HEK293 (cell line): ENCODE data around the gene GREB1L.

Experiments used
- CTCF ChIA-PET: fragments of 350-600 bp; formaldehyde crosslinking; extraction: SDS; loops from one replicate; lab custom pipeline; 2021; ENCODE audit warnings: antibody characterized with exemption; lab: Yijun Ruan, JAX
- POLR2A ChIA-PET: fragments of 300-600 bp; formaldehyde crosslinking; extraction: SDS; loops from one replicate; lab custom pipeline; 2020; ENCODE audit warnings: antibody characterized with exemption, inconsistent platforms; lab: Yijun Ruan, JAX
- H3K27ac ChIP-seq: fragments of 200-500 bp; sonication (Bioruptor generic); 2 replicates; pipeline ENCODE4 v1.5.1; 2014; ENCODE audit warnings: low read depth, low read length, control low read depth, inconsistent platforms; ENCODE audit errors: extremely low read depth
- H3K36me3 ChIP-seq, 2 experiments: fragments of 200-500 bp in 1 of 2; sonication (Bioruptor generic) in 1 of 2; 1 replicate in 1 of 2; 2 replicates in 1 of 2; pipeline ENCODE4 v1.5.1; 2014 to 2017; ENCODE audit warnings: inconsistent platforms in 2 of 2, low read length in 2 of 2; ENCODE audit not compliant: control insufficient read depth in 2 of 2, insufficient read depth in 1 of 2
- H3K4me1 ChIP-seq: fragments of 200-500 bp; sonication (Bioruptor generic); 2 replicates; pipeline ENCODE4 v1.5.1; 2014; ENCODE audit warnings: mild to moderate bottlenecking, low read length, inconsistent platforms; ENCODE audit not compliant: control insufficient read depth, insufficient read depth
- H3K4me3 ChIP-seq: 2 replicates; pipeline ENCODE4 v1.5.1; 2011; ENCODE audit warnings: low read depth, mild to moderate bottlenecking, control low read depth, low read length, moderate library complexity
- H3K9me3 ChIP-seq: fragments of 200-500 bp; sonication (Bioruptor generic); 2 replicates; pipeline ENCODE4 v1.5.1; 2014; ENCODE audit warnings: low read depth, low read length, inconsistent platforms; ENCODE audit not compliant: control insufficient read depth, insufficient read depth
- HOXA7 ChIP-seq: sonication (generic); formaldehyde crosslinking; IDR thresholded peaks from 2 replicates; pipeline ENCODE4 v1.8.1; 2022; ENCODE audit warnings: missing genetic modification reagents, borderline replicate concordance
- SALL2 ChIP-seq: fragments of 450-650 bp; formaldehyde crosslinking; IDR thresholded peaks from 2 replicates; pipeline ENCODE4 v1.5.0; 2017; ENCODE audit warnings: missing biosample characterization, mild to moderate bottlenecking, missing genetic modification characterization, borderline replicate concordance
- SCRT1 ChIP-seq: fragments of 450-650 bp; formaldehyde crosslinking; IDR thresholded peaks from 2 replicates; pipeline ENCODE4 v1.5.1; 2016; ENCODE audit warnings: missing biosample characterization, missing genetic modification characterization, borderline replicate concordance
- SCRT2 ChIP-seq: fragments of 450-650 bp; formaldehyde crosslinking; IDR thresholded peaks from 2 replicates; pipeline ENCODE4 v1.5.1; 2016; ENCODE audit warnings: missing biosample characterization, missing genetic modification characterization
- ZBTB20 ChIP-seq: fragments of 450-650 bp; formaldehyde crosslinking; IDR thresholded peaks from 2 replicates; pipeline ENCODE4 v1.5.1; 2016; ENCODE audit warnings: missing biosample characterization, missing genetic modification characterization
- ZFP41 ChIP-seq: fragments of 450-650 bp; formaldehyde crosslinking; IDR thresholded peaks from 2 replicates; pipeline ENCODE4 v1.5.1; 2016; ENCODE audit warnings: missing biosample characterization, missing genetic modification characterization, borderline replicate concordance
- ZNF140 ChIP-seq: fragments of 450-650 bp; formaldehyde crosslinking; IDR thresholded peaks from 2 replicates; pipeline ENCODE4 v1.5.1; 2016; ENCODE audit warnings: missing biosample characterization, missing genetic modification characterization
- ZNF175 ChIP-seq: fragments of 450-650 bp; formaldehyde crosslinking; IDR thresholded peaks from 2 replicates; pipeline ENCODE4 v1.5.1; 2016; ENCODE audit warnings: missing biosample characterization, missing genetic modification characterization
- ZNF19 ChIP-seq: fragments of 450-650 bp; formaldehyde crosslinking; IDR thresholded peaks from 2 replicates; pipeline ENCODE4; 2016; ENCODE audit warnings: missing biosample characterization, missing genetic modification characterization, low read depth
- ZNF202 ChIP-seq: fragments of 450-650 bp; formaldehyde crosslinking; IDR thresholded peaks from 2 replicates; pipeline ENCODE4 v1.5.1; 2016; ENCODE audit warnings: missing biosample characterization, missing genetic modification characterization, borderline replicate concordance
- ZNF24 ChIP-seq: fragments of 450-650 bp; formaldehyde crosslinking; IDR thresholded peaks from 2 replicates; pipeline ENCODE4 v1.5.1; 2016; ENCODE audit warnings: missing biosample characterization, missing genetic modification characterization
- ZNF311 ChIP-seq: fragments of 450-650 bp; formaldehyde crosslinking; IDR thresholded peaks from 2 replicates; pipeline ENCODE4 v1.5.1; 2017; ENCODE audit warnings: missing biosample characterization, missing genetic modification characterization, borderline replicate concordance
- ZNF341 ChIP-seq: fragments of 450-650 bp; formaldehyde crosslinking; IDR thresholded peaks from 2 replicates; pipeline ENCODE4; 2016; ENCODE audit warnings: low read depth, missing biosample characterization, missing genetic modification characterization
- ZNF354C ChIP-seq: fragments of 450-650 bp; formaldehyde crosslinking; IDR thresholded peaks from 2 replicates; pipeline ENCODE4 v1.5.1; 2016; ENCODE audit warnings: missing biosample characterization, missing genetic modification characterization, low read depth, borderline replicate concordance
- ZNF48 ChIP-seq: fragments of 450-650 bp; formaldehyde crosslinking; IDR thresholded peaks from 2 replicates; pipeline ENCODE4 v1.5.1; 2016; ENCODE audit warnings: missing biosample characterization, missing genetic modification characterization
- ZNF626 ChIP-seq: fragments of 450-650 bp; sonication (Bioruptor Pico); formaldehyde crosslinking; IDR thresholded peaks from 2 replicates; pipeline ENCODE4 v1.5.1; 2018; ENCODE audit warnings: missing biosample characterization, missing genetic modification characterization, inconsistent platforms
- ZNF664 ChIP-seq: fragments of 450-650 bp; formaldehyde crosslinking; IDR thresholded peaks from 2 replicates; pipeline ENCODE4 v1.5.1; 2016; ENCODE audit warnings: missing biosample characterization, missing genetic modification characterization
- ZNF707 ChIP-seq: fragments of 450-650 bp; formaldehyde crosslinking; IDR thresholded peaks from 2 replicates; pipeline ENCODE4 v1.5.1; 2016; ENCODE audit warnings: missing biosample characterization, missing genetic modification characterization
- ZNF76 ChIP-seq: fragments of 450-650 bp; formaldehyde crosslinking; IDR thresholded peaks from 2 replicates; pipeline ENCODE4; 2016; ENCODE audit warnings: low read depth, missing biosample characterization, missing genetic modification characterization, borderline replicate concordance
- ZSCAN23 ChIP-seq: fragments of 450-650 bp; formaldehyde crosslinking; IDR thresholded peaks from 2 replicates; pipeline ENCODE4 v1.5.1; 2016; ENCODE audit warnings: missing biosample characterization, missing genetic modification characterization
- ZXDB ChIP-seq: fragments of 450-650 bp; formaldehyde crosslinking; IDR thresholded peaks from 2 replicates; pipeline ENCODE4 v1.5.1; 2016; ENCODE audit warnings: missing biosample characterization, missing genetic modification characterization
- TF ChIP-seq, protein P1 (sequence below): fragments of 450-650 bp; formaldehyde crosslinking; IDR thresholded peaks from 2 replicates; pipeline ENCODE4 v1.5.1; 2016; ENCODE audit warnings: missing biosample characterization, missing genetic modification characterization
- TF ChIP-seq, protein P2 (sequence below): sonication (generic); formaldehyde crosslinking; IDR thresholded peaks from 2 replicates; pipeline ENCODE4 v1.8.1; 2022; ENCODE audit warnings: mild to moderate bottlenecking, moderate library complexity, missing genetic modification reagents
- TF ChIP-seq, protein P3 (sequence below): fragments of 450-650 bp; formaldehyde crosslinking; IDR thresholded peaks from 2 replicates; pipeline ENCODE4 v1.5.1; 2017; ENCODE audit warnings: missing biosample characterization, missing genetic modification characterization

Gene GREB1L

GRCh38 chr18:21468514-21469164, 226.6 kb downstream of the GREB1L start:
- TF ChIP-seq ZXDB (no peak), ZNF19 (no peak), ZNF175 (tag by site-specific recombination) (no peak), ZNF341 (tag by site-specific recombination) (no peak), HOXA7 (CRISPR knock-in tag) (no peak), ZBTB20 (no peak), ZNF311 (tag by site-specific recombination) (no peak), ZNF354C (tag by site-specific recombination) (no peak)
- TF ChIP-seq, protein P1, sequence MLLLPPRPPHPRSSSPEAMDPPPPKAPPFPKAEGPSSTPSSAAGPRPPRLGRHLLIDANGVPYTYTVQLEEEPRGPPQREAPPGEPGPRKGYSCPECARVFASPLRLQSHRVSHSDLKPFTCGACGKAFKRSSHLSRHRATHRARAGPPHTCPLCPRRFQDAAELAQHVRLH (tag by site-specific recombination): no peak
- TF ChIP-seq, all 188 proteins: peak for 0
- H3K9me3 ChIP-seq: no peaks in the 10 kb centered on the region
- no peak overlapping the region for H3K4me3 ChIP-seq
- no peaks in the 10 kb centered on the region for H3K4me1 ChIP-seq
- ChIA-PET POLR2A (no interaction called here), CTCF (interaction anchor here (1.0 kb wide), 1 partner anchor 21 kb away, joined by 3 read pairs; no protein-coding TSS in a partner anchor)
- H3K36me3 ChIP-seq: peaks cover 0 to 6% of the 10 kb centered on the region in 2 experiments; a peak in 1 of 3 replicates
- no peak overlapping the region for H3K27ac ChIP-seq

GRCh38 chr18:21472741-21473140, 230.7 kb downstream of the GREB1L start:
- ChIA-PET CTCF (interaction anchor here (1.2 kb wide), 1 partner anchor 17 kb away, joined by 7 read pairs; no protein-coding TSS in a partner anchor), POLR2A (no interaction called here)
- TF ChIP-seq, protein P2, sequence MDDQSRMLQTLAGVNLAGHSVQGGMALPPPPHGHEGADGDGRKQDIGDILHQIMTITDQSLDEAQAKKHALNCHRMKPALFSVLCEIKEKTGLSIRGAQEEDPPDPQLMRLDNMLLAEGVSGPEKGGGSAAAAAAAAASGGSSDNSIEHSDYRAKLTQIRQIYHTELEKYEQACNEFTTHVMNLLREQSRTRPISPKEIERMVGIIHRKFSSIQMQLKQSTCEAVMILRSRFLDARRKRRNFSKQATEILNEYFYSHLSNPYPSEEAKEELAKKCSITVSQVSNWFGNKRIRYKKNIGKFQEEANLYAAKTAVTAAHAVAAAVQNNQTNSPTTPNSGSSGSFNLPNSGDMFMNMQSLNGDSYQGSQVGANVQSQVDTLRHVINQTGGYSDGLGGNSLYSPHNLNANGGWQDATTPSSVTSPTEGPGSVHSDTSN: no peak
- TF ChIP-seq ZNF48 (no peak), HOXA7 (CRISPR knock-in tag) (no peak), ZNF626 (tag by site-specific recombination) (no peak), SCRT2 (tag by site-specific recombination) (no peak), ZNF76 (tag by site-specific recombination) (no peak), ZNF175 (tag by site-specific recombination) (no peak), ZNF664 (tag by site-specific recombination) (no peak), ZSCAN23 (no peak), SCRT1 (tag by site-specific recombination) (no peak), SALL2 (tag by site-specific recombination) (no peak), ZNF202 (tag by site-specific recombination) (no peak), ZNF140 (tag by site-specific recombination) (no peak), ZNF707 (tag by site-specific recombination) (no peak), ZFP41 (tag by site-specific recombination) (no peak), ZNF24 (tag by site-specific recombination) (no peak)
- TF ChIP-seq, protein P3, sequence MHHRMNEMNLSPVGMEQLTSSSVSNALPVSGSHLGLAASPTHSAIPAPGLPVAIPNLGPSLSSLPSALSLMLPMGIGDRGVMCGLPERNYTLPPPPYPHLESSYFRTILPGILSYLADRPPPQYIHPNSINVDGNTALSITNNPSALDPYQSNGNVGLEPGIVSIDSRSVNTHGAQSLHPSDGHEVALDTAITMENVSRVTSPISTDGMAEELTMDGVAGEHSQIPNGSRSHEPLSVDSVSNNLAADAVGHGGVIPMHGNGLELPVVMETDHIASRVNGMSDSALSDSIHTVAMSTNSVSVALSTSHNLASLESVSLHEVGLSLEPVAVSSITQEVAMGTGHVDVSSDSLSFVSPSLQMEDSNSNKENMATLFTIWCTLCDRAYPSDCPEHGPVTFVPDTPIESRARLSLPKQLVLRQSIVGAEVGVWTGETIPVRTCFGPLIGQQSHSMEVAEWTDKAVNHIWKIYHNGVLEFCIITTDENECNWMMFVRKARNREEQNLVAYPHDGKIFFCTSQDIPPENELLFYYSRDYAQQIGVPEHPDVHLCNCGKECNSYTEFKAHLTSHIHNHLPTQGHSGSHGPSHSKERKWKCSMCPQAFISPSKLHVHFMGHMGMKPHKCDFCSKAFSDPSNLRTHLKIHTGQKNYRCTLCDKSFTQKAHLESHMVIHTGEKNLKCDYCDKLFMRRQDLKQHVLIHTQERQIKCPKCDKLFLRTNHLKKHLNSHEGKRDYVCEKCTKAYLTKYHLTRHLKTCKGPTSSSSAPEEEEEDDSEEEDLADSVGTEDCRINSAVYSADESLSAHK: no peak
- Histone ChIP-seq H3K27ac (no peak overlapping the region), H3K36me3 (peaks cover 0 to 6% of the 10 kb centered on the region in 2 experiments; a peak in 1 of 3 replicates), H3K4me3 (no peak overlapping the region), H3K4me1 (no peaks in the 10 kb centered on the region), H3K9me3 (no peaks in the 10 kb centered on the region)
